PC-9 (cell line): ENCODE results near the gene LUC7L.

Source experiments
- CTCF ChIP-seq: fragments of 200-600 bp; sonication (generic); conservative IDR thresholded peaks from 2 replicates; pipeline ENCODE4 v1.6.1; 2017; ENCODE audit warnings: mixed run types, antibody characterized with exemption, mild to moderate bottlenecking, moderate library complexity
- EZH2 ChIP-seq: fragments of 200-600 bp; sonication (generic); IDR thresholded peaks from 2 replicates; pipeline ENCODE4 v1.8.0; 2017; ENCODE audit warnings: antibody characterized with exemption, low read depth

DNA sequence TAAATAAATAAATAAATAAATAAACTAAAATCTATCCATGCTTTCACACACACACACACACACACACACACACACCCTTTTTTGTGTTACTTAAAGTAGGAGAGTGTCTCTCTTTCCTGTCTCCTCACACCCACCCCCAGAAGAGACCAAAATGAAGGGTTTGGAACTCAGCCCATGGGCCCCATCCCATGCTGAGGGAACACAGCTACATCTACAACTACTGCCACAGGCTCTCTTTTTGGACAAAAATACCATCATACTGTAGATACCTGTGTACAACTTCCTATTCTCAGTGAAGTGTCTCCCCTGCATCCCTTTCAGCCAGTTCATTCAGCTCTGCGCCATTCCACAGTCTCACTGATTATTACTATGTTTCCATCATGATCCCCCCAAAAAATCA, 58.5 kb downstream of the LUC7L start:
- TF ChIP-seq CTCF, result no peak
- TF ChIP-seq EZH2, result no peak
